Activated naive CD4-positive, alpha-beta T cell treated with anti-CD3 and anti-CD28 coated beads, Interleukin-2, amount 50 U/mL, for 24 hours (primary cell): ENCODE results near the gene SLC25A23.
A peak's percentile ranks its signal among the peaks of the same experiment; 100 is the strongest.
"Not testable (repeated sequence)": the region's sequence is repeated elsewhere in the genome, so short reads cannot be mapped to it uniquely, and the experiment has no call there.

ENCODE experiments used
- H3K27ac Mint-ChIP-seq: one replicate; pipeline ENCODE4 v1.8.0; 2021; ENCODE audit warnings: mild to moderate bottlenecking, mixed read lengths
- H3K27me3 Mint-ChIP-seq: one replicate; pipeline ENCODE4 v1.8.0; 2021; ENCODE audit warnings: mixed read lengths
- H3K36me3 Mint-ChIP-seq: one replicate; pipeline ENCODE4 v1.8.0; 2021; ENCODE audit warnings: mixed read lengths
- H3K4me1 Mint-ChIP-seq: one replicate; pipeline ENCODE4 v1.8.0; 2021; ENCODE audit warnings: mixed read lengths
- H3K4me3 Mint-ChIP-seq: one replicate; pipeline ENCODE4 v1.8.0; 2021; ENCODE audit warnings: mild to moderate bottlenecking, mixed read lengths
- H3K9me3 Mint-ChIP-seq: one replicate; pipeline ENCODE4 v1.8.0; 2021; ENCODE audit warnings: mixed read lengths

SLC25A23 gene

DNA sequence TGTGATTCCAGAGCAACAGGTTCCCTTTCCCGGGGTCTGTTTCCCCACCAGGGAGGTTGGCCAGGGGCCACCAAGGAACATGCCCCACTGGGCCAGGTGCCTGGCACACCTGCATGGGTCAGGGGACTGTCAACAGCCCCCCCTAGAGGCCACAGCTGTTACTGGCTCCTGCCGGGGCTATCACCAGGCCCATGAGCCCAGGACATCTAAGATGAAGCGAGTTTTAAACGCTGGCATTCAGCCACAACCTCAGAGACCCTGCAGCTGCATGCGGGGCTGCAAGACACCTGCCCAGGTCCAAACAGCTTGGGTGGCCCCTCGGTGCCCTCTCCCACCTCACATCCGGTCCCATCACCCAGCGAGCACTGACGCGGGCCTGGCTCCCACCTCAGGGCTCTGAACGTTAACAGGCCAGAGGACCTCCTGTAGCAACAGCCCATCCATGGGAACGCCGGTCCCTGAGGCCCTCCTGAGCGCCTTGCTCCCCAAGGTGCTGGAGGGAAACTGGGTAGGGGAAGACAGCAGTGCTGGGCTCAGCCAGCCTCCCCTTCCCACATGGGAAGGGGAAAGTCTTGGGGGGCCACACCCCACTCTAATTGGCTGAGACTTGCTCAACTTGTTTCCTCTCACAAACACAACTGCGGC, 47.0 kb downstream of the SLC25A23 start:
- no peak overlapping the region for H3K4me3 Mint-ChIP-seq
- H3K4me1 Mint-ChIP-seq: no peaks in the 10 kb centered on the region
- peaks cover 2% of the 10 kb centered on the region for H3K36me3 Mint-ChIP-seq
- no peaks in the 10 kb centered on the region for H3K9me3 Mint-ChIP-seq
- peak overlapping the region; percentile 4 for H3K27ac Mint-ChIP-seq
- no peaks in the 10 kb centered on the region for H3K27me3 Mint-ChIP-seq

DNA sequence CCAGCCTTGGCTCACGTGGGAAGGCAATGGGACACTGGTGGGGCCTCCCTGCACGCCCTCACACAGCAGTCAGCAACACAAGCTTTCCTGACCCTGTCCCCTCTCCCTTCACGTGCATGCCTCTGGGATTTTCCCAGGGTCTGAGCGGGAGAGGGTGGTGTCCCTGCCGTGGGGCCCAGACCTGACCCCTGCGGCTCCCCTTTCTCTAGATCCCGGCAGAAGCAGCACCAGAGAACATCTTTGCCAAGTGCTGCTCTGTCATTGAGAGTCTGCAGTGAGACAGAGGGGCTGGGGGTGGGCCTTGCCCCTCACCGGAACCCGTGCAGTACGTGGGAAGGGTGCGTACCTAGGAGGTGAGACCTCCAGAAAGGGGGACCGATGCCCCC, 47.5 kb downstream of the SLC25A23 start:
- H3K4me3 Mint-ChIP-seq: no peak overlapping the region

DNA sequence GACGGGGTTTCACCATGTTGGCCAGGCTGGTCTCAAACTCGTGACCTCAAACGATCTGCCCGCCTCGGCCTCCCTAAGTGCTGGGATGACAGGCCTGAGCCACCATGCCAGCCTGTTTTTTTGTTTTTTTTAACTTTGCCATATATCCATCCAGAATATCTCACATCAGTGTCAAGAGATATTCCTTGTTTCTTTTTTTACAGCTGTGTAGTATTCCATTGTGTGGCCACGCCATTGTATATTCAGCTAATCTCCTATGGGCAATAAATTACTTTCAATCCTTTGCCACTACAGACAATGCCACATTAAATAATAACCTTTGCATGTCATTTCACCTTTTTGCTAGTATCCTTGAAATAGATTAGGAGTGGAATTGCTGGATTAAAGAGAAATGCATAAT, 50.2 kb downstream of the SLC25A23 start:
- Mint-ChIP-seq H3K9me3 (no peaks in the 10 kb centered on the region), H3K4me1 (no peaks in the 10 kb centered on the region), H3K4me3 (no peak overlapping the region), H3K27ac (no peak overlapping the region), H3K36me3 (peaks cover 2% of the 10 kb centered on the region), H3K27me3 (no peaks in the 10 kb centered on the region)

More for the DNA sequence above, 47.5 kb downstream of the SLC25A23 start:
- Mint-ChIP-seq H3K36me3 (peaks cover 2% of the 10 kb centered on the region), H3K4me1 (no peaks in the 10 kb centered on the region), H3K27ac (no peak overlapping the region), H3K27me3 (no peaks in the 10 kb centered on the region), H3K9me3 (no peaks in the 10 kb centered on the region)

GRCh38 chr19:6406401-6406800, 53.2 kb downstream of the SLC25A23 start:
- Mint-ChIP-seq H3K27me3 (no peaks in the 10 kb centered on the region), H3K27ac (no peak overlapping the region), H3K36me3 (no peaks in the 10 kb centered on the region), H3K4me3 (no peak overlapping the region), H3K9me3 (no peaks in the 10 kb centered on the region), H3K4me1 (no peaks in the 10 kb centered on the region)

GRCh38 chr19:6402837-6403608, 56.6 kb downstream of the SLC25A23 start:
- Mint-ChIP-seq H3K4me3 (no peak overlapping the region), H3K36me3 (no peaks in the 10 kb centered on the region), H3K9me3 (no peaks in the 10 kb centered on the region), H3K4me1 (no peaks in the 10 kb centered on the region), H3K27ac (no peak overlapping the region), H3K27me3 (no peaks in the 10 kb centered on the region)

DNA sequence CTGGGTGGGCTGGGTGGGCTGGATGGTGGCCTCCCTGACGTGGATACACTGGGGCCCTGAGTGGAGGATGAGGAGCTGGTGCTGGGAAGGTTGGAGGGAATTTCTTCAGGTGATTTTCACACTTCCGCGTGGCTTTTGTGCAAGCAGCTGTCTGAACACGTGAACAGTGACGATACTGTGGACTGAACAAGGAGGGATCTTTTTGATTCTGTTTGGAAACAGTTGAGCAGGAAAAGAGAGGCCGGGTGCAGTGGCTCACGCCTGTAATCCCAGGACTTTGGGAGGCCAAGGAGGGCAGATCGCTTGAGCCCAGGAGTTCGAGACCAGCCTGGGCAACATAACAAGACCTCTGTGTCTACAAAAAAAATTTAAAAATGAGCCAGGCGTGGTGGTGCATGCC, 57.5 kb downstream of the SLC25A23 start:
- H3K4me1 Mint-ChIP-seq: no peaks in the 10 kb centered on the region
- no peaks in the 10 kb centered on the region for H3K27me3 Mint-ChIP-seq
- H3K36me3 Mint-ChIP-seq: no peaks in the 10 kb centered on the region
- H3K9me3 Mint-ChIP-seq: no peaks in the 10 kb centered on the region
- no peak overlapping the region for H3K4me3 Mint-ChIP-seq
- no peak overlapping the region for H3K27ac Mint-ChIP-seq

DNA sequence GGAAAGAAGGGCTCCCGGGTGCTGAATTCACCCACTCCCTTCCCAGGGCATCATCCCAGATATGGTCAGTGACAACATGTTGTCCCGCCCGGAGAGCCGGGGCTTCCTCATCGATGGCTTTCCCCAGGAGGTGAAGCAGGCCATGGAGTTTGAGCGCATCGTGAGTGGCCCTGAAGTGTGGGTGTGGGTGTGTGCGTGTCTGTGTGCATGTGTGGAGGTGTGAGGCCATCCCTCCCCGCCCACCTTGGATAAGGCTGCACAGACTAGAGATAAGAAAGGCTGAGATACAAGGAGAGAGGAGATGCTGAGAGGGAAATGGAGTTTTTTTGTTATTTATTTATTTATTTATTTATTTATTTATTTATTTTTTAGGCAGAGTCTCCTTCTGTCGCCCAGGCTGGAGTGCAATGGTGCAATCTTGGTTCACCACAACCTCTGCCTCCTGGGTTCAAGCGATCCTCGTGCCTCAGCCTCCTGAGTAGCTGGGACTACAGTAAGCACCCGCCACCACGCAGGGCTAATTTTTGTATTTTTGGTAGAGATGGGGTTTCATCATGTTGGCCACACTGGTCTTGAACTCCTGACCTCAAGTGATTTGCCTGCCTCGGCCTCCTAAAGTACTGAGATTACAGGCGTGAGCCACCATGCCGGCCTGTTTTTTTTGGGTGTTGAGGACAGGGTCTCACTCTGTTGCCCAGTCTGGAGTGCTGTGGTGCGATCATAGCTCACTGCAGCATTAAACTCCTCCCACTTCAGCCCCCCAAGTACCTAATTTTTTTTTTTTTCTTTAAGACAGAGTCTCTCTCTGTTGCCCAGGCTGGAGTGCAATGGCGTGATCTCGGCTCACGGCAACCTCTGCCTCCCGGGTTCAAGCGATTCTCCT, 59.3 kb downstream of the SLC25A23 start:
- H3K27me3 Mint-ChIP-seq, H3K27ac Mint-ChIP-seq: not testable (repeated sequence)

DNA sequence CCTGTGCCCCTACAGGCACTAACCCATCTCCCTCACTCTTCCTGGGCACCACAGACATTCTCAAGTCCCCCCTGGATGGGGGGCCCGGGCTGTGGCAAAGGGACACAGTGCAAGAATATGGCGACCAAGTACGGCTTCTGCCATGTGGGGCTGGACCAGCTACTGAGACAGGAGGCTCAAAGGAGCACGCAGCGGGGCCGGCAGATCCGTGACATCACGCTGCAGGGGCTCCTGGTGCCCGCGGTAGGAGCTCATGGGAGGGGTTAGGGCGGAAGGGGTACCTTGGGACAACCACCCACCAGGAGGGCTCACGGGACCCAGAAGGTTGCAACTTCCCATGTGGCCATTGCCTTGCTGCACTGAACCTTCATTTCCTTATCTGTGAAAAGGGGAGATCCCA, 63.3 kb downstream of the SLC25A23 start:
- H3K4me1 Mint-ChIP-seq: peaks cover 14% of the 10 kb centered on the region
- no peak overlapping the region for H3K4me3 Mint-ChIP-seq
- H3K9me3 Mint-ChIP-seq: no peaks in the 10 kb centered on the region
- H3K27ac Mint-ChIP-seq: no peak overlapping the region
- H3K27me3 Mint-ChIP-seq: no peaks in the 10 kb centered on the region
- no peaks in the 10 kb centered on the region for H3K36me3 Mint-ChIP-seq

More for the DNA sequence above, 59.3 kb downstream of the SLC25A23 start:
- H3K4me1 Mint-ChIP-seq, H3K9me3 Mint-ChIP-seq, H3K4me3 Mint-ChIP-seq, H3K36me3 Mint-ChIP-seq: not testable (repeated sequence)

GRCh38 chr19:6394831-6395230, 64.8 kb downstream of the SLC25A23 start:
- Mint-ChIP-seq H3K4me3 (peak overlapping the region; percentile 47), H3K36me3 (peaks cover 2% of the 10 kb centered on the region), H3K4me1 (peaks cover 18% of the 10 kb centered on the region), H3K9me3 (no peaks in the 10 kb centered on the region), H3K27ac (no peak overlapping the region), H3K27me3 (no peaks in the 10 kb centered on the region)

DNA sequence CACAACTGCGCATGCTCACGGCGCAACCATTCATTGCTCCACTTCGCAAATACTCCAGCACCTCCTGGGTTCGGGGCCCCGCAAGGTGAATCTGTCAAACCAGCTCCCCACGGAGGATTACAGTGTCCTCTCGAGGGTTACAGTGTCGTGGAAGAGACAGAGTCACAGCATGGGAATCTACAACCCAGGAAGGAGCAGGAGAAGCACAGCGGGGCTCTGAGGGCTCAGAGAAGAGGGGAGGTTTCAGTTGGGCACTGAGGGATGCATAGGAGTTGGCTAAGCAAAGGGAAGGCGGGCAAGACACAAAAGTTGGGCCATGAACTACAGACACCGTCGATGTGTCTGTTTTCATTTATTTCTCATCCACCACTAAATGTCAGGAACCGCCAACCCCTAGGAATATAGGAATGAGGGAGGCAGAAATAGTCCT, 65.6 kb downstream of the SLC25A23 start:
- H3K36me3 Mint-ChIP-seq: peaks cover 2% of the 10 kb centered on the region
- peak overlapping the region; percentile 96 for H3K4me3 Mint-ChIP-seq
- H3K4me1 Mint-ChIP-seq: peaks cover 18% of the 10 kb centered on the region
- H3K27me3 Mint-ChIP-seq: no peaks in the 10 kb centered on the region
- H3K9me3 Mint-ChIP-seq: no peaks in the 10 kb centered on the region
- H3K27ac Mint-ChIP-seq: peak overlapping the region; percentile 97

DNA sequence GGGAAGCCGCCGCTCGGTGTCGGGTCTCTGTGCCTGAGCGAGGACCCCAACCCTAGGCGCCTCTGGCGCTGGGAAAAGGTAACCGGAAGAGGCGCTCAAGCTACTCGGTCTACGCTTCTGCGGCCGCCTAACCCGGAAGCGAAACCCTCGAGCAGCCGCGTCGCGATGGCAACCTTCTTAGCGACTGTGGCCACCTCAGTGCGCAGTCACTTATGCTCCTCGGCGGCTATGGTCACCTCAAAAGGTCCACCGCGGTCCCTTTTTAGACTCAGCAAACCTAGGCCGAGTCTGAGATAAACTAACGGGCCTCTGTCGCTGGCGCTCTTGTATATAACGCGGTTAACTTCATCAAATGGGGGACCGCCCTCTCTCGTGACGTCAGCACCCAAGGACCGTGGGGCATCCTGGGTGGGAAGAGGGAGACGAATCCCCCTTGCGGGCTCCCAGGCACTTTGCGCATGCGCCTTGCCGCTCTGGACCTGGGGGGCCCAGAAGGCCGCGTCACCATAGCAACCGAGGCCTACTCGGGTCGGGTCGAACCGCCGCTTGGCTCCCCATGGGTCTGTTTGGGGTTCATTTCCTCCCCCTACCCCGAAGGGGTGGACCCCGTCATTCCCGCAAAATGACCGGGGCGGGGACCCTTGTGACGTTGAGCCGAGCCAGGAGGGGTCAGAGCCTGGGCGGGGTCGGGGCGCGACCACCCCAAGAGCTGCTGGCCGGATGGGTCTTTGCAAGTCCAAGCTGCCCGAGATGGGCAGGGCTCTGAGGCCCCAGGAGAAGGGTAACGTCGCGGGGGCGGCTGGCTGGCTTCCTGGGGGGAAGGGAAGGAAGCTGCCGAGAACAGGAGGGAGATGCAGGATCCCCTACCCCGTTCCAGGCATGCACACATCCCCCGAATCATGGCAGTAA, 66.3 kb downstream of the SLC25A23 start, which contains the start of gene GTF2F1:
GTF2F1 (minus strand) TSS at position 91 of the 909 bp plus-strand sequence. CDS start 169 bp downstream, outside the sequence.
- Mint-ChIP-seq H3K4me1 (peaks cover 19% of the 10 kb centered on the region), H3K27me3 (no peaks in the 10 kb centered on the region), H3K27ac (peak within 1 kb of the TSS; percentile 97), H3K36me3 (peaks cover 3% of the 10 kb centered on the region), H3K9me3 (no peaks in the 10 kb centered on the region), H3K4me3 (peak within 1 kb of the TSS; percentile 96)

GRCh38 chr19:6392221-6393073, 67.1 kb downstream of the SLC25A23 start:
- H3K27me3 Mint-ChIP-seq: no peaks in the 10 kb centered on the region
- peaks cover 5% of the 10 kb centered on the region for H3K36me3 Mint-ChIP-seq
- peak overlapping the region; percentile 97 for H3K27ac Mint-ChIP-seq
- peaks cover 21% of the 10 kb centered on the region for H3K4me1 Mint-ChIP-seq
- peak overlapping the region; percentile 96 for H3K4me3 Mint-ChIP-seq
- no peaks in the 10 kb centered on the region for H3K9me3 Mint-ChIP-seq
